ENCODE results near the gene SH2B2. TPM values are rescaled to one million over a fixed set of nuclear protein-coding genes. Genes with fewer than 3 reads are reported as not detected.

Gene SH2B2
- total RNA-seq, 2 experiments from 2014 or later = 0.77 to 0.95 TPM

GRCh38 chr7:102251531-102252365 is 34.9 kb upstream of the SH2B2 start:
- Histone ChIP-seq H3K4me3 (ENCODE audit: low read length) (no peak overlapping the region), H3K27ac (ENCODE audit: low read depth in 1 of 2, low read length in 2 of 2) (no peak overlapping the region), H3K36me3 (ENCODE audit: insufficient read depth, low read length) (peaks cover 3% of the 10 kb centered on the region), H3K27me3 (ENCODE audit: control insufficient read depth in 1 of 2, insufficient read depth in 2 of 2, low read length in 2 of 2) (no peaks in the 10 kb centered on the region), H3K9me3 (ENCODE audit: control insufficient read depth in 1 of 2, insufficient read depth in 1 of 2, low read length in 2 of 2) (peaks cover 0 to 10% of the 10 kb centered on the region in 2 experiments), H3K4me1 (ENCODE audit: insufficient read depth, low read length) (no peaks in the 10 kb centered on the region)
- Mint-ChIP-seq H3K36me3 (ENCODE audit: low read depth) (peaks cover 30% of the 10 kb centered on the region), H3K27ac (no peak overlapping the region), H3K4me3 (no peak overlapping the region), H3K4me1 (ENCODE audit: low read depth) (no peaks in the 10 kb centered on the region), H3K9me3 (no peaks in the 10 kb centered on the region), H3K27me3 (no peaks in the 10 kb centered on the region)
- intact Hi-C loops (cut with DNase I, micrococcal nuclease) = no loop called here
- POLR2A ChIA-PET = no interaction called here
- CTCF ChIA-PET = interaction anchor here (0.6 kb wide), 1 partner anchor 64 kb away, joined by 3 read pairs; no protein-coding TSS in a partner anchor
- TF ChIP-seq CTCF (IDR thresholded peaks at IDR 0.05) = no peak
- DNase-seq = no peak
- ATAC-seq (ENCODE audit: poor library complexity) = no peak

- ChIA-PET POLR2A (no interaction called here), CTCF (no interaction called here)
- Mint-ChIP-seq H3K27ac (no peak overlapping the region), H3K4me1 (ENCODE audit: low read depth) (no peaks in the 10 kb centered on the region), H3K36me3 (ENCODE audit: low read depth) (peaks cover 23% of the 10 kb centered on the region), H3K4me3 (no peak overlapping the region), H3K27me3 (no peaks in the 10 kb centered on the region), H3K9me3 (no peaks in the 10 kb centered on the region)
- Histone ChIP-seq H3K36me3 (ENCODE audit: insufficient read depth, low read length) (peaks cover 2% of the 10 kb centered on the region), H3K4me3 (ENCODE audit: low read length) (no peak overlapping the region), H3K4me1 (ENCODE audit: insufficient read depth, low read length) (no peaks in the 10 kb centered on the region), H3K27me3 (ENCODE audit: control insufficient read depth in 1 of 2, insufficient read depth in 2 of 2, low read length in 2 of 2) (no peaks in the 10 kb centered on the region), H3K9me3 (ENCODE audit: control insufficient read depth in 1 of 2, insufficient read depth in 1 of 2, low read length in 2 of 2) (peaks cover 0 to 10% of the 10 kb centered on the region in 2 experiments), H3K27ac (ENCODE audit: low read depth in 1 of 2, low read length in 2 of 2) (no peak overlapping the region)
- DNase-seq (no peak), ATAC-seq (ENCODE audit: poor library complexity) (no peak)
- TF ChIP-seq CTCF (IDR thresholded peaks at IDR 0.05) = no peak
- intact Hi-C loops (cut with DNase I, micrococcal nuclease) = no loop called here
These were observed 34.2 kb upstream of the SH2B2 start for GRCh38 chr7:102252366-102252982.

- Mint-ChIP-seq H3K4me1 (ENCODE audit: low read depth) (no peaks in the 10 kb centered on the region), H3K4me3 (no peak overlapping the region), H3K27me3 (no peaks in the 10 kb centered on the region), H3K27ac (no peak overlapping the region), H3K9me3 (no peaks in the 10 kb centered on the region), H3K36me3 (ENCODE audit: low read depth) (peaks cover 20% of the 10 kb centered on the region)
- DNase-seq (no peak), ATAC-seq (ENCODE audit: poor library complexity) (no peak)
- Histone ChIP-seq H3K9me3 (ENCODE audit: control insufficient read depth in 1 of 2, insufficient read depth in 1 of 2, low read length in 2 of 2) (peaks cover 0 to 4% of the 10 kb centered on the region in 2 experiments), H3K27me3 (ENCODE audit: control insufficient read depth in 1 of 2, insufficient read depth in 2 of 2, low read length in 2 of 2) (no peaks in the 10 kb centered on the region), H3K27ac (ENCODE audit: low read depth in 1 of 2, low read length in 2 of 2) (no peak overlapping the region), H3K36me3 (ENCODE audit: insufficient read depth, low read length) (peaks cover 2% of the 10 kb centered on the region), H3K4me3 (ENCODE audit: low read length) (no peak overlapping the region), H3K4me1 (ENCODE audit: insufficient read depth, low read length) (no peaks in the 10 kb centered on the region)
- intact Hi-C loops (cut with DNase I, micrococcal nuclease) = no loop called here
- ChIA-PET POLR2A (no interaction called here), CTCF (no interaction called here)
- no peak for TF ChIP-seq CTCF (IDR thresholded peaks at IDR 0.05)
These were observed 33.3 kb upstream of the SH2B2 start for GRCh38 chr7:102253066-102253972.
